SK-N-SH treated with all-trans-retinoic acid at 6 μM for 48 hours (cell line): ENCODE measurements around the gene APC2.

Experiments
- ATAC-seq: fragments of 200-7000 bp; cut with Tn5 transposase; 3 replicates; pipeline ENCODE4 v1.9.1; 2020; ENCODE audit warnings: mild to moderate bottlenecking, moderate library complexity
- ARNTL ChIP-seq: fragments of 450-650 bp; formaldehyde crosslinking; IDR thresholded peaks from 2 replicates; pipeline ENCODE4 v1.5.0; 2020; ENCODE audit warnings: low read depth, mild to moderate bottlenecking, moderate library complexity, borderline replicate concordance
- BACH2 ChIP-seq: fragments of 250-450 bp; sonication (Bioruptor Pico); IDR thresholded peaks from 2 replicates; pipeline ENCODE4 v1.9.0; 2021; ENCODE audit warnings: mild to moderate bottlenecking, borderline replicate concordance
- CREB5 ChIP-seq: fragments of 250-450 bp; sonication (Bioruptor Pico); IDR thresholded peaks from 2 replicates; pipeline ENCODE4 v1.5.1; 2020; ENCODE audit warnings: low read depth, mild to moderate bottlenecking, moderate library complexity
- CSDC2 ChIP-seq: fragments of 250-450 bp; sonication (Bioruptor Pico); IDR thresholded peaks from 2 replicates; pipeline ENCODE4 v1.5.0; 2020; ENCODE audit warnings: mild to moderate bottlenecking, moderate library complexity
- ESRRG ChIP-seq: fragments of 250-450 bp; sonication (Bioruptor Pico); IDR thresholded peaks from 2 replicates; pipeline ENCODE4 v1.6.1; 2021; ENCODE audit warnings: mild to moderate bottlenecking
- GLIS3 ChIP-seq: fragments of 250-450 bp; sonication (Bioruptor Pico); IDR thresholded peaks from 2 replicates; pipeline ENCODE4 v1.5.0; 2020; ENCODE audit warnings: mild to moderate bottlenecking, moderate library complexity
- ISL1 ChIP-seq: fragments of 250-450 bp; sonication (Bioruptor Pico); IDR thresholded peaks from 2 replicates; pipeline ENCODE4 v2.1.2; 2022; ENCODE audit warnings: mild to moderate bottlenecking, moderate library complexity
- OSR1 ChIP-seq: fragments of 250-450 bp; sonication (Bioruptor Pico); IDR thresholded peaks from 2 replicates; pipeline ENCODE4 v1.8.0; 2022; ENCODE audit warnings: moderate library complexity, mild to moderate bottlenecking, inconsistent platforms
- PATZ1 ChIP-seq: fragments of 250-450 bp; sonication (Bioruptor Pico); IDR thresholded peaks from 2 replicates; pipeline ENCODE4 v1.8.0; 2020; ENCODE audit warnings: mild to moderate bottlenecking, moderate library complexity, borderline replicate concordance
- POU6F1 ChIP-seq: fragments of 250-450 bp; sonication (Bioruptor Pico); IDR thresholded peaks from 2 replicates; pipeline ENCODE4 v1.8.0; 2021; ENCODE audit warnings: low read depth, mild to moderate bottlenecking, moderate library complexity, borderline replicate concordance
- PPARA ChIP-seq: fragments of 250-450 bp; sonication (Bioruptor Pico); IDR thresholded peaks from 2 replicates; pipeline ENCODE4 v1.5.0; 2020; ENCODE audit warnings: mild to moderate bottlenecking, borderline replicate concordance
- RARB ChIP-seq: fragments of 250-450 bp; sonication (Bioruptor Pico); IDR thresholded peaks from 2 replicates; pipeline ENCODE4 v1.8.0; 2021; ENCODE audit warnings: mild to moderate bottlenecking, moderate library complexity
- SNAI2 ChIP-seq: fragments of 250-450 bp; sonication (Bioruptor Pico); IDR thresholded peaks from 2 replicates; pipeline ENCODE4 v1.5.0; 2020; ENCODE audit warnings: mild to moderate bottlenecking, moderate library complexity
- TCF4 ChIP-seq: fragments of 250-450 bp; sonication (Bioruptor Pico); IDR thresholded peaks from 2 replicates; pipeline ENCODE4 v1.8.0; 2021; ENCODE audit warnings: mild to moderate bottlenecking, moderate library complexity, borderline replicate concordance
- TSHZ2 ChIP-seq: fragments of 250-450 bp; sonication (Bioruptor Pico); IDR thresholded peaks from 2 replicates; pipeline ENCODE4 v1.5.0; 2020; ENCODE audit warnings: mild to moderate bottlenecking, moderate library complexity
- ZC3H10 ChIP-seq: fragments of 250-450 bp; sonication (Bioruptor Pico); IDR thresholded peaks from 2 replicates; pipeline ENCODE4 v1.5.1; 2021; ENCODE audit warnings: mild to moderate bottlenecking, moderate library complexity
- ZFP3 ChIP-seq: fragments of 250-450 bp; sonication (Bioruptor Pico); IDR thresholded peaks from 2 replicates; pipeline ENCODE4 v1.5.0; 2020; ENCODE audit warnings: mild to moderate bottlenecking, moderate library complexity
- ZNF565 ChIP-seq: fragments of 450-650 bp; formaldehyde crosslinking; conservative IDR thresholded peaks from 2 replicates; pipeline ENCODE4 v1.5.0; 2020; ENCODE audit warnings: low read depth, mild to moderate bottlenecking, moderate library complexity
- ZNF70 ChIP-seq: fragments of 450-650 bp; formaldehyde crosslinking; IDR thresholded peaks from 2 replicates; pipeline ENCODE4 v1.5.0; 2020; ENCODE audit warnings: mild to moderate bottlenecking, moderate library complexity
- ZNF8 ChIP-seq: fragments of 450-650 bp; formaldehyde crosslinking; IDR thresholded peaks from 2 replicates; pipeline ENCODE4 v1.5.0; 2020; ENCODE audit warnings: mild to moderate bottlenecking, moderate library complexity

The APC2 gene

DNA sequence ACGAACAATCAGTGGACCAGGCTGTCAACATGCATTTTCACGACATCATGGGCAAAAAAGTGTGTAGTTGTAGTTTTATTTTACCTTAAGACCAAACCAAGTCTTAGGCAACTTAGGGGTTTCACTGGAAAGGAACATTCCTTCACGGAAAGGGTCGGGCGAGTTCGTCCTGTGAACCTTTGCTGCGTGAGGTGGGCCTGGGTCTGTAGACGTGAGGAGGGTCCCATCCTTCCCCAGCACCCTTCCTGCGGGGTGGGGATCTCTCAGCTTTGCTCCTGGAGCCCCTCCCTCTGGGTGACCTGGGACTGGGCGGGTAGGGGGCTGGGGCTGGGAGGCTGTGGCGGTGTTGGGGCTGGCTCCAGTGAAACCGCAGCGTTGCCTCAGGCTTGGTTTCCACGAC is 24.0 kb upstream of the APC2 start:
- no peak for TF ChIP-seq TSHZ2 (CRISPR knock-in tag)
- TF ChIP-seq SNAI2 (CRISPR knock-in tag) = no peak
- no peak for TF ChIP-seq ZFP3 (CRISPR knock-in tag)
- TF ChIP-seq PPARA = no peak
- no peak for TF ChIP-seq CSDC2 (CRISPR knock-in tag)
- no peak for TF ChIP-seq ZNF70 (CRISPR knock-in tag)
- TF ChIP-seq GLIS3 = no peak
- TF ChIP-seq CREB5 (CRISPR knock-in tag) = no peak
- TF ChIP-seq ESRRG (CRISPR knock-in tag) = no peak
- no peak for ATAC-seq

GRCh38 chr19:1426736-1427135 is 23.2 kb upstream of the APC2 start:
- no peak for ATAC-seq

GRCh38 chr19:1427221-1427920 is 22.6 kb upstream of the APC2 start:
- TF ChIP-seq PPARA (no peak), PATZ1 (CRISPR knock-in tag) (no peak), ZNF565 (CRISPR knock-in tag) (no peak), BACH2 (CRISPR knock-in tag) (no peak), ESRRG (CRISPR knock-in tag) (no peak), ISL1 (no peak)
- no peak for ATAC-seq

More at GRCh38 chr19:1426736-1427135, 23.2 kb upstream of the APC2 start:
- TF ChIP-seq OSR1 (CRISPR knock-in tag) (no peak), ISL1 (no peak), ZNF70 (CRISPR knock-in tag) (no peak), BACH2 (CRISPR knock-in tag) (no peak), TCF4 (CRISPR knock-in tag) (no peak), ZC3H10 (CRISPR knock-in tag) (no peak), RARB (CRISPR knock-in tag) (no peak), PATZ1 (CRISPR knock-in tag) (no peak), ARNTL (no peak), ZFP3 (CRISPR knock-in tag) (no peak), POU6F1 (CRISPR knock-in tag) (no peak), ZNF8 (CRISPR knock-in tag) (no peak)
